Lower leg skin (tissue), 3 donors: ENCODE results near the gene OPRM1.

ENCODE experiments used
- CTCF ChIP-seq, 3 donors: fragments of 450-650 bp; IDR thresholded peaks; one replicate each; pipeline ENCODE4 v1.5.1; 2016; ENCODE audit warnings: antibody characterized with exemption in 3 of 3, mild to moderate bottlenecking in 3 of 3, moderate library complexity in 2 of 3
- POLR2A ChIP-seq, 2 donors: fragments of 450-650 bp; IDR thresholded peaks; one replicate each; pipeline ENCODE4 v1.6.1; 2016 to 2017; ENCODE audit warnings: antibody characterized with exemption in 2 of 2, mild to moderate bottlenecking in 1 of 2, moderate library complexity in 1 of 2

DNA sequence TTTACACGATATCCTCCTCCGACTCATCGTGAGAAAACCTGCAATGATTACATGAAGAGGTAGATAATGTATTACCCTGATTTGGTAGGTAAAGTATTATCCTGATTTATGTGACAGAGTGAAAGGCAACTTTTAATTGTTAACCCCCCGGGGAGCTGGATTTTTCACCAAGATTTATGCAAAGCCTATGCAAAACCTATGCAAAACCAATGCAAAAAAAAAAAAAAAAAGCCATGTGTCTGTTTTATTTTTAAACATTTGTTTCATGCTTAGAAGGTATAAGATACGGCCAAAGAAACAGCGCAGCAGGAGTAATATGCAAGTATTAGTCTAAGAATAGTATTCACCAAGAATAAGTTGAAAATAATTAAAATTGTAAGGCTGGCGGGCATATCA lies 207.7 kb downstream of the OPRM1 start:
- TF ChIP-seq POLR2A (IDR thresholded peaks at IDR 0.05): no peak
- no peak for TF ChIP-seq CTCF (IDR thresholded peaks at IDR 0.05)
